GM18507 (cell line): ENCODE measurements around the gene ABT1.
"Not testable (repeated sequence)": the region's sequence is repeated elsewhere in the genome, so short reads cannot be mapped to it uniquely, and the experiment has no call there.

ENCODE experiments used
- DNase-seq: peaks from one replicate; pipeline ENCODE4 v3.0.0; 2011; ENCODE audit warnings: low read depth; ENCODE audit not compliant: insufficient read length; ENCODE audit errors: extremely low spot score
- FAIRE-seq: peaks from 2 replicates; lab custom pipeline; 2011; peaks lifted over from hg19 to GRCh38; lab: Jason Lieb, UNC

ABT1 gene

GRCh38 chr6:26596579-26597388 lies at the start of gene ABT1:
ABT1 (plus strand) TSS chr6:26596953; CDS start chr6:26596983, 30 bp downstream.
- FAIRE-seq (peak; percentile 99), DNase-seq (peak; percentile 93)

- not testable (repeated sequence) for FAIRE-seq, DNase-seq
These were observed 49.4 kb upstream of the ABT1 start for GRCh38 chr6:26547363-26547762.

GRCh38 chr6:26550250-26550993 lies 46.3 kb upstream of the ABT1 start:
- DNase-seq, result no peak
- peak; percentile 50 for FAIRE-seq

- no peak for DNase-seq
- no peak for FAIRE-seq
These were observed 44.5 kb upstream of the ABT1 start for GRCh38 chr6:26552205-26552604.

GRCh38 chr6:26552640-26553188 lies 44.0 kb upstream of the ABT1 start:
- DNase-seq (no peak), FAIRE-seq (no peak)

GRCh38 chr6:26553264-26553634 lies 43.5 kb upstream of the ABT1 start:
- FAIRE-seq (peak; percentile 73), DNase-seq (no peak)

- FAIRE-seq, result peak; percentile 81
- no peak for DNase-seq
These were observed 42.9 kb upstream of the ABT1 start for GRCh38 chr6:26553635-26554446.

GRCh38 chr6:26554447-26554696 lies 42.4 kb upstream of the ABT1 start:
- DNase-seq (no peak), FAIRE-seq (no peak)

GRCh38 chr6:26554697-26555504 lies 41.9 kb upstream of the ABT1 start:
- peak; percentile 41 for FAIRE-seq
- DNase-seq, result no peak

GRCh38 chr6:26555505-26556262 lies 41.1 kb upstream of the ABT1 start:
- DNase-seq (no peak), FAIRE-seq (peak; percentile 24)

GRCh38 chr6:26556263-26557070 lies 40.3 kb upstream of the ABT1 start:
- FAIRE-seq (no peak), DNase-seq (no peak)

- DNase-seq (no peak), FAIRE-seq (peak; percentile 95)
These were observed 35.0 kb upstream of the ABT1 start for GRCh38 chr6:26561533-26562466.

- FAIRE-seq (no peak), DNase-seq (no peak)
These were observed 33.3 kb upstream of the ABT1 start for GRCh38 chr6:26563488-26563887.

GRCh38 chr6:26568601-26569432 lies 27.9 kb upstream of the ABT1 start:
- peak; percentile 65 for DNase-seq
- FAIRE-seq, result peak; percentile 87

- peak; percentile 5 for FAIRE-seq
These were observed 27.4 kb upstream of the ABT1 start for GRCh38 chr6:26569433-26569764.

More at GRCh38 chr6:26569433-26569764, 27.4 kb upstream of the ABT1 start:
- DNase-seq, result no peak
